ENCODE measurements around the gene CSNK2A1.

The CSNK2A1 gene

GRCh38 chr20:437787-438486, 105.7 kb downstream of the CSNK2A1 start:
- H3K27ac Mint-ChIP-seq: peak overlapping the region; percentile 55
- H3K9me3 Mint-ChIP-seq: no peaks in the 10 kb centered on the region
- peak overlapping the region; percentile 88 for H3K4me3 Mint-ChIP-seq
- peaks cover 78% of the 10 kb centered on the region for H3K4me1 Mint-ChIP-seq
- H3K36me3 Mint-ChIP-seq: peaks cover 38% of the 10 kb centered on the region
- H3K27me3 Mint-ChIP-seq: no peaks in the 10 kb centered on the region

DNA sequence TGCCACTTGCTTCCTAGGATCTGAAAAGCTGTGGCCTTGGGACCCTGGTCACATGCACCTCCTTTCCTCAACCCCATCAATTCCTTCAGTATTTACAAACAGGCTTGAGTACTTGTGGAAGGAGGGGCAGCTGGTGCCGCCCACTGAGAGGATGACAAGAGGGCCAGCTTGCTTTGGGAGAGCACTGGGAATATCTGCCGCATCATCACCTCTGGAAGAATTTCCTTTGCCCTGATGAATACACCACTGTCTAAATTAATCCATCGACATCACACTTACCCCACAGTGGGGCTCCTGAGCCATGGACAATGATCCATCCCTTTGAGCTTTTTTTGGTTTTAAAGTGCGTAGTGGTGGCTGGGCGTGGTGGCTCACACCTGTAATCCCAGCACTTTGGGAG, 107.1 kb downstream of the CSNK2A1 start:
- Mint-ChIP-seq H3K36me3 (peaks cover 33% of the 10 kb centered on the region), H3K4me1 (peaks cover 84% of the 10 kb centered on the region), H3K27me3 (no peaks in the 10 kb centered on the region), H3K4me3 (no peak overlapping the region), H3K9me3 (no peaks in the 10 kb centered on the region), H3K27ac (no peak overlapping the region)

DNA sequence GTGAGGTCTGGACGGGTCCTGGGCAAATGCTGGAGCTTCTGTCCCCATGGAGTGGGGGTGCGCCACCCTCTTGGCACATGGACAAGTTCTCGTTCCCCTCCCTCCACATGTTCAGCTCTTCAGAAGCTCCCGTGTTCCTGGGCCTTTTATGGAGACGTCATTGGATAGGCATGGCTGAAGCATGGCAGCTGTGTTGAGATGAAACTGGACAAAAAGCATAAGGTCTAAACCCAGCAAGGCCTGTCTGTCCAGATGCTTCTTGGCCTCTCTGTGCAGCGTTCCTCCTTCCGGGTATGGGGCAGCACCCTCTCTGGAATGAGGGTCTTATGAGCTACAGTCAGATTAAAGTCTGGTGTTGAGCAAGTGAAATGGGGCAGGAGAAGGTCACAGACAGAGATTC, 108.0 kb downstream of the CSNK2A1 start:
- Mint-ChIP-seq H3K27me3 (no peaks in the 10 kb centered on the region), H3K36me3 (peaks cover 31% of the 10 kb centered on the region), H3K4me1 (peaks cover 89% of the 10 kb centered on the region), H3K4me3 (no peak overlapping the region), H3K27ac (no peak overlapping the region), H3K9me3 (no peaks in the 10 kb centered on the region)

- no peaks in the 10 kb centered on the region for H3K27me3 Mint-ChIP-seq
- H3K36me3 Mint-ChIP-seq: peaks cover 28% of the 10 kb centered on the region
- peaks cover 82% of the 10 kb centered on the region for H3K4me1 Mint-ChIP-seq
- H3K4me3 Mint-ChIP-seq: peak overlapping the region; percentile 20
- peak overlapping the region; percentile 46 for H3K27ac Mint-ChIP-seq
- no peaks in the 10 kb centered on the region for H3K9me3 Mint-ChIP-seq
Measured at GRCh38 chr20:434661-435419, 108.8 kb downstream of the CSNK2A1 start.

DNA sequence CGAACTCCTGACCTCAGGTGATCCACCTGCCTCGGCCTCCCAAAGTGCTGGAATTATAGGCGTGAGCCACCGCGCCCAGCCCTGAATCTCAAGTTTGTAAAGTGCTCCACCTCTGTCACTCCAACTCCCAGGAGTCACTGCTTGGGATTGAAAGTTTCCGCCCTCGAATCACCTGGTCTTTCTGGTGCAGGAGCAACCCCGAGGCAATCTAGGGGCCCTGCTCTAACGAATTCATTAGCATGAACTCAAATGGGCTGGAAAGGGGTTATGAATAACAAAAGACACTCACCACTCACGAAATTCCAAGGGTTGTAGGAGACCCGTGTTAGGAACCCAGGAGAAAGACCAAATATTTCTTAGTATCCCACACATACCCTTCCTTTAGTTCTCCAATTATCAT, 109.4 kb downstream of the CSNK2A1 start:
- H3K4me1 Mint-ChIP-seq: peaks cover 76% of the 10 kb centered on the region
- peak overlapping the region; percentile 69 for H3K4me3 Mint-ChIP-seq
- H3K27ac Mint-ChIP-seq: peak overlapping the region; percentile 95
- H3K36me3 Mint-ChIP-seq: peaks cover 23% of the 10 kb centered on the region
- no peaks in the 10 kb centered on the region for H3K9me3 Mint-ChIP-seq
- H3K27me3 Mint-ChIP-seq: no peaks in the 10 kb centered on the region

GRCh38 chr20:433300-433975, 110.2 kb downstream of the CSNK2A1 start:
- Mint-ChIP-seq H3K27me3 (no peaks in the 10 kb centered on the region), H3K36me3 (peaks cover 16% of the 10 kb centered on the region), H3K4me3 (peak overlapping the region; percentile 69), H3K9me3 (no peaks in the 10 kb centered on the region), H3K4me1 (peaks cover 68% of the 10 kb centered on the region), H3K27ac (peak overlapping the region; percentile 95)

GRCh38 chr20:432677-433299, 110.8 kb downstream of the CSNK2A1 start:
- peaks cover 16% of the 10 kb centered on the region for H3K36me3 Mint-ChIP-seq

DNA sequence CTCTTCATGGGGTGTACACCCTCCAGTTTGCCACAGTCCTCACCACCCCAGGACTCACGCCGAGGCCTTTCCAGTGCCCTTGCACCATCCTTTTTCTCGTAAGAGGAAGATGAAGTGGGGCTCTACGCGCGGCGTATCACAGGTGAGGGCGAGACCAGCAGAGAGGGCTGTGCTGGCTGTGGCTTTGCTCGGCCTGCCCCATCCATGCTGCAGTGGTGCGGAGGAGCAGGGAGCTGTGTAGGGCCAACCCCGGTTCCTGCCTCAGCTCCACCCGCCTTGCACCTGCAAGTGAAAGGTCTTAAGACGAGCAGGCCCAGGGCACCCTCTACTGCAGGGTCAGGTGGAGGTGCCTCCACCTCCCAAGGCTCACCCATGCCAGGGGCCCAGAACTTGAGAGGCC, 111.4 kb downstream of the CSNK2A1 start:
- Mint-ChIP-seq H3K4me1 (peaks cover 60% of the 10 kb centered on the region), H3K9me3 (no peaks in the 10 kb centered on the region), H3K27me3 (no peaks in the 10 kb centered on the region), H3K4me3 (peak overlapping the region; percentile 42), H3K36me3 (peaks cover 12% of the 10 kb centered on the region), H3K27ac (peak overlapping the region; percentile 95)

More at GRCh38 chr20:432677-433299, 110.8 kb downstream of the CSNK2A1 start:
- no peaks in the 10 kb centered on the region for H3K9me3 Mint-ChIP-seq
- H3K27ac Mint-ChIP-seq: peak overlapping the region; percentile 95
- H3K27me3 Mint-ChIP-seq: no peaks in the 10 kb centered on the region
- H3K4me3 Mint-ChIP-seq: peak overlapping the region; percentile 69
- H3K4me1 Mint-ChIP-seq: peaks cover 62% of the 10 kb centered on the region

DNA sequence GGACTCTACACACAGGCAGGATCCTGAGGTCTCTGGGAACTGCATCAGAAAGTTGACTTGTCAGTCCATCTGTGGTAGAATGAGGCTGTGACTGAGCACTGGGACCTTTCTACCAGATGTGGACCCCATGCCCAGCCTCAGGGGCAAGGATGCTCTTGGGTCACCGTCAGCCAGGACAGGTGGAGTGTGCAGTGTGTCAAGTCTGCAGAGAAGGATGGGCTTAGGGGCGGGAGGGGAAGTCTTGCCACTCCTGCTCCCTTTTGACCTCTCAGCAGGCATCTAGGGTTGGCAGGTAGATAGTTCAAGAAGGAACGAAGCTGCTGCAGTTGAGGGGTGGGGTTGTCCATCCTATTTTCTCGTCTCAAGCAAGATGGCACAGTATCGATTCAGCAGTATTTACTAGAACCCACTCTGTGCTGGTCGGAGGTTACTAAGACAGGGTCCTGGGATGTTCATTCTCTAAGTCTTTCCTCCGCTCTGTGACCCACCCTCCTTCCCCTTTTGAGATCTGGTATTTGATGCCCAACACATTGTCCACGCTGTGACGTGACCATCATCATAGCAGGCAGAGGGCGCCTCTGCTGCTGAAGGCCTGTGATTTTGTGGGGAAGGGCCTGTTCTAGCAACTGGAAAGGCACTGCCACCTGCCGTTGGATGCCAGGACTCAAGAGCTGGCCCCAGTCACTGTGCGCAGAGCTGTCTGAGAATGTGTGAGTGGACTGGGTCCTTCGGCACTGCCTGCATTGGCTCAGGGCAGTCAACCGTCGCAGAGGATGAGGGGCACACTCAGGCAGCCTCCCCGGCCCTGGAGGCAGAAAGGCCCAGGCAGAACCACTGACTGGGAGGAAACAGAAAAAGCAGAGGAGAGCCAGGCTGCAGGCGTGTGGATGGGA, 112.3 kb downstream of the CSNK2A1 start:
- no peaks in the 10 kb centered on the region for H3K9me3 Mint-ChIP-seq
- H3K27ac Mint-ChIP-seq: peak overlapping the region; percentile 95
- H3K4me1 Mint-ChIP-seq: peaks cover 63% of the 10 kb centered on the region
- no peaks in the 10 kb centered on the region for H3K27me3 Mint-ChIP-seq
- peak overlapping the region; percentile 68 for H3K4me3 Mint-ChIP-seq
- H3K36me3 Mint-ChIP-seq: peaks cover 13% of the 10 kb centered on the region

GRCh38 chr20:430091-430999, 113.2 kb downstream of the CSNK2A1 start:
- H3K27ac Mint-ChIP-seq: peak overlapping the region; percentile 95
- H3K27me3 Mint-ChIP-seq: no peaks in the 10 kb centered on the region
- no peak overlapping the region for H3K4me3 Mint-ChIP-seq
- no peaks in the 10 kb centered on the region for H3K9me3 Mint-ChIP-seq
- peaks cover 58% of the 10 kb centered on the region for H3K4me1 Mint-ChIP-seq
- peaks cover 9% of the 10 kb centered on the region for H3K36me3 Mint-ChIP-seq

DNA sequence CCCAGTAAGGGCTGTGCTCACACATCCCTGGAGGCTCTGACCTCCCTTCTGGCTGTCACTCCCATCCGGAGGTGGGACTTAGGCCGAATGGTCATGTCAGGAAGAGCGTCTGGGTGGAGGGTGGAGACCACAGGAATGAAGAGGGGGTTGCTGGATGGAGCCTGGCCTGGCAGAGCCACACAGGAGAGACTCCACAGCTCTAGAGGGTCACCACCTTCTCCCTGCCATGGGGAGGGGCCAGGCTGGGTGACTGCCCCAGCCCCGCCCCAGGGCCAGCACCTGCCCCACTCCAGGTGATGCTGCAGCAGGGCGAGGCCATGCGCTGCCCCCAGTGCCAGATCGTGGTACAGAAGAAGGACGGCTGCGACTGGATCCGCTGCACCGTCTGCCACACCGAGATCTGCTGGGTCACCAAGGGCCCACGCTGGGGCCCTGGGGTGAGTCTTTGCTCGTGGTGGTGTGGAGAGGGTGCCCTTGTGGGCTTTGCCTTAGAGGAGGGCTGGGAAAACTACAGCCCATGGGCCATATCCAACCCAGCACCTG, 114.9 kb downstream of the CSNK2A1 start:
- no peak overlapping the region for H3K27ac Mint-ChIP-seq
- H3K4me3 Mint-ChIP-seq: no peak overlapping the region
- no peaks in the 10 kb centered on the region for H3K27me3 Mint-ChIP-seq
- peaks cover 21% of the 10 kb centered on the region for H3K36me3 Mint-ChIP-seq
- no peaks in the 10 kb centered on the region for H3K9me3 Mint-ChIP-seq
- peaks cover 51% of the 10 kb centered on the region for H3K4me1 Mint-ChIP-seq

GRCh38 chr20:427849-428657, 115.5 kb downstream of the CSNK2A1 start:
- Mint-ChIP-seq H3K27ac (no peak overlapping the region), H3K27me3 (no peaks in the 10 kb centered on the region), H3K4me1 (peaks cover 44% of the 10 kb centered on the region), H3K4me3 (no peak overlapping the region), H3K9me3 (no peaks in the 10 kb centered on the region), H3K36me3 (peaks cover 17% of the 10 kb centered on the region)

GRCh38 chr20:427401-427800, 116.2 kb downstream of the CSNK2A1 start:
- Mint-ChIP-seq H3K4me3 (no peak overlapping the region), H3K27me3 (no peaks in the 10 kb centered on the region), H3K36me3 (peaks cover 17% of the 10 kb centered on the region), H3K4me1 (peaks cover 38% of the 10 kb centered on the region), H3K27ac (no peak overlapping the region), H3K9me3 (no peaks in the 10 kb centered on the region)

Data from activated naive CD4-positive, alpha-beta T cell treated with anti-CD3 and anti-CD28 coated beads, Interleukin-2, amount 50 U/mL, for 24 hours (primary cell).